T-helper 2 cell (primary cell): ENCODE results near the gene MRPL19.
A peak's percentile ranks its signal among the peaks of the same experiment; 100 is the strongest.
"Not testable (repeated sequence)": the region's sequence is repeated elsewhere in the genome, so short reads cannot be mapped to it uniquely, and the experiment has no call there.

Experiments used
- DNase-seq, 5 experiments: peaks; one replicate each; pipeline versions ENCODE4 v3.0.0 to v3.0.0-alpha.2; 2012 to 2022

Gene MRPL19

GRCh38 chr2:75675908-75676307 is 29.3 kb downstream of the MRPL19 start:
- DNase-seq = no peak

GRCh38 chr2:75676464-75676863 is 29.9 kb downstream of the MRPL19 start:
- DNase-seq = peak in 1 of 5 experiments; percentile 35

DNA sequence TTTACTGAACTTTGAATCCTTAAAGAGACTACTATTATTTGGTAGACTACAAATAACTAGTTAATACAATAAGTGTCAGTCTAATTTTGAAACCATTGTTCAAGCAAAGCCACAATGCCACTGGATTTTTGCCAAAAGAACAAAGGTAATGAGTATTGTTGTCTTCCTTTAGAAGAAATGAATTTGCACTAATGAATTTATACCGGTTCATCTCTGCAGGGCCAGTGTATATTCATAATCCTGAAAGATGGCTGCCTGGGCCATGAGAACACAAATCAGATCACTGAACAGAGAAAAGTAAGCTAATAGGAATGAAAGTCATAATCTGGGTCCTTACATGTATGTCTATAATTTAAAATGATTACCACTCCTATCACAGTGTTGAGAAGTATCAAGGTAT is 33.0 kb downstream of the MRPL19 start:
- no peak for DNase-seq

- DNase-seq = no peak
Observed at GRCh38 chr2:75680402-75680801, 33.8 kb downstream of the MRPL19 start.

DNA sequence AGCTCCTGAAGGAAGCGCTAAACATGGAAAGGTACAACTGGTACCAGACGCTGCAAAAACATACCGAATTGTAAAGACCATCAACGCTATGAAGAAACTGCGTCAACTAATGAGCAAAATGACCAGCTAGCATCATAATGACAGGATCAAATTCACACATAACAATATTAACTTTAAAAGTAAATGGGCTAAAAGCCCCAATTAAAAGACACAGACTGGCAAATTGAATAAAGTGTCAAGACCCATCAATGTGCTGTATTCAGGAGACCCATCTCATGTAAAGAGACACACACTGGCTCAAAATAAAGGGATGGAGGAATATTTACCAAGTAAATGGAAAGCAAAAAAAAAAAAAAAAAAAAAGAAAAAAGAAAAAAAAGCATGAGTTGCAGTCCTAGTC is 36.8 kb downstream of the MRPL19 start:
- not testable (repeated sequence) for DNase-seq

DNA sequence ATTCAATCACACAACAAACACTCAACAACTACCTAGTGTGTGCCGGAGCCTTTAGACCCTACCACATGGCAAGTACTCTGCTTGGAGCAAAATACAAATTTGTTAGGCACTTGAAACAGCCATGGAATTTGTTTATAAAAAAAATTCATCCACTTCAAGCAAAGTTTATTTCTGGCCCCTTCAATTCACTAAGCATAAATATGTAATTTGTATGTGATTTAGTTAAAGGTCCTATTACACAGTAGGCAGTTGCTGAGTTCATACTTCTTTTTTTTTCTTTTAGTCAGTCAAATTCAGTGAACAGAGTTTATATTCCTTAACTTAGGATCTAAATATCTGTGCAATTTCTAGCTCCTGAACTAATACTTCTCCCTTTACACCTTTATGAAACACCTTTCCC is 41.6 kb downstream of the MRPL19 start:
- DNase-seq = no peak

- no peak for DNase-seq
Observed at GRCh38 chr2:75698918-75699317, 52.3 kb downstream of the MRPL19 start.

- no peak for DNase-seq
Observed at GRCh38 chr2:75702593-75702992, 56.0 kb downstream of the MRPL19 start.

DNA sequence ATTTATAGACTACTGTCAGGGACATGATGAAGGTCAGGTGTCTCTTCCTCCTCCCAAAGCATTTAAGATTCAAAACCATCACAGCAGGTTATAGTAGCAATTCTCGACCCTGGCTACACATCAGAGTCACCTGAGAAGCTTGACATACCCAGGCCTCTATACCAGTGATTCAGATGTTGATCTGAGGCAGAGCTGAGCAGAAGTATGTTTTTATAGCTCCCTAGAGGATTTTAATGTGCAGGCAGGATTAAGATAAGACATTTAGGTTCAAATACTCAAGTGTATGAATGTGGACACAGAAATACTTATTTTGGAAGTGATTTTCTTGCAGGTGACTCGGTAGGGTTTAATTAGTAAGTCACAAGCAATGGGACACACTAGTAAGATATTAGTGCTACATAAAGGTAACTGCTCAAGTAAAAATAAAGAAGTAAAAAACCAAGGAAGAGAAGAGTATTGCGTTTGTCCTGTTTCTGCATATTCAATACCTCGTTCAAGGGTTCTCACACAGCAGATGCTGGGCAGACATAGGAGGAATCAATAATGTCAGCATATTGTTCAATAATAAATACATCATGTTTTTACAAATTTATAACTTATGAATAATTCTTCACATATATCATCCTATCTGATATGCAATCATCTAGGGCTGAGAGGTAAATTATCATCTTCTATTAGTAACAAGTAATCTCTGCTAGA is 57.2 kb downstream of the MRPL19 start:
- no peak for DNase-seq

DNA sequence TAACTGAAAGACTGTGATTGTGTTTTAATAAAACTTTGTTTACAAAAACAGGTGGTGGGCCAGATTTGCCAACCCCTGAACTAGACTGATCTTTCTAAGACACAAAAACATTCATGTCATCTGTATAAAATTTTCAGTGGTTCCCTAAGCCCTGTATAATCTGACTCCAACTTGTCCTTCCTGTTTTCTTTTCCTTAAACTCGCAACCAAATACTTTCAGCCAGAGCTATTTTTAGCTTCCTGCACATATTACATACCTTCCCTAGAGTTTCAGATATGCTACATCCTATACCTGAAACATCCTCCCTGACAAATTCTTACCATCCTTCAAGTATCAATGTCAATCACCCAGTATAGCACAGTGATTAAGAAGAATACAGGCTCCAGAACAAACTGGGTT is 59.3 kb downstream of the MRPL19 start:
- no peak for DNase-seq

- DNase-seq = no peak
Observed at GRCh38 chr2:75707901-75708300, 61.3 kb downstream of the MRPL19 start.

DNA sequence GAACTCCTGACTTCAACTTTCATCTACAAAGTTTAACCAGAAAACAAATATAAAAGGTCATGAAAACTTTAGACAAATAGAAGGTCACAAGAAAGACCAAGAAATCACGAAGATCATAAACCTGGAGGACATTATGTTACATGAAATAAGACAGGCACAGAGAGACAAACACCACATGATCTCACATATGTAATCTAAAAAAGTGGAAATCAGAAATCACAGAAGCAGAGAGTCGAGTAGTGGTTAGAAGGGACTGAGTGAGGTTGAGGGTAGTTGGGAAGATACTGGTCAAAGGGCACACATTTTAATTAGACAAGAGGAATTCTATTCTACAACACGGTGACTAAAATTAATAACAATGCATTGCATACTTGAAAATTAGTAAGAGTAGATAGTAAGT is 62.7 kb downstream of the MRPL19 start:
- no peak for DNase-seq

DNA sequence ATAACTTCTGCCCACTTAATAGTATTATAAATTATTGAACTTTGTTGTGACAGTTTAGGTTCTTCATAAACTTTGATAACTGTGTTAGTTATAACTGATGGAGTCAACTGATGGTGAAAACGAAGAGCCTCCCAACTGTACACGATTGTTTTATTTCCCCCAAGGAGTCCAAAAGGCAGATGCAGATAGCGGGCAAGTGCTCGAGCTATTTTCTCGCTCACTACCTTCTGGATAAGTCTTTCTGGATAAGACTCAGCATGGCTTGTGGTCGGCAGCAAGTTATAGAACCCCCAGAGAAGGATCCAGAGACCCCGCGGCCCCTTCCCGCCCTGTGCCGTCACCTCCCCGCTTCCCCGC is 63.6 kb downstream of the MRPL19 start:
- no peak for DNase-seq

- DNase-seq = peak; percentile 57 to 91 (median 75)
Observed at GRCh38 chr2:75710577-75711253, 64.1 kb downstream of the MRPL19 start, which contains the start of gene GCFC2. GCFC2 (minus strand) TSS chr2:75710915; CDS start chr2:75710855, 60 bp downstream.

- not testable (repeated sequence) for DNase-seq
Observed at GRCh38 chr2:75711590-75711989, 65.0 kb downstream of the MRPL19 start.

- no peak for DNase-seq
Observed at GRCh38 chr2:75716406-75716805, 69.8 kb downstream of the MRPL19 start.

GRCh38 chr2:75719616-75720015 is 73.0 kb downstream of the MRPL19 start:
- no peak for DNase-seq

DNA sequence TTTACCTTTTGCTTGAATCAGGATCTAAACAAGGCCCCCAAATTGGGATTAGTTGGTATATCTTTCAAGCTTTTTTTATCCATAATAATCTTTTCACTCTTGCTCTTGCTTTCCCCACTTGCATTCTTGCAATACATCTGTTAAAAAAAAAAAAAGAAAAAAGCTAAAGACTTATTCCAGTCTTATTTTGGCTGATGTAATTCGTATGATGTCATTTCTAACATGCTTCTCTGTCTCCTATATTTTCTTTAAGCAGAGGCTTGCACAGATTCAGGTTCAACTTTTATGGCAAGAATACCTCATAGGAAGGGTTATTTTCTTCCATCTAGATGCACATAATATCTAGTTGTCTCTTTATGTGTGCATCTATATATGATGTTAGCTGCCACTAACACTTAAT is 73.9 kb downstream of the MRPL19 start:
- DNase-seq = no peak

DNA sequence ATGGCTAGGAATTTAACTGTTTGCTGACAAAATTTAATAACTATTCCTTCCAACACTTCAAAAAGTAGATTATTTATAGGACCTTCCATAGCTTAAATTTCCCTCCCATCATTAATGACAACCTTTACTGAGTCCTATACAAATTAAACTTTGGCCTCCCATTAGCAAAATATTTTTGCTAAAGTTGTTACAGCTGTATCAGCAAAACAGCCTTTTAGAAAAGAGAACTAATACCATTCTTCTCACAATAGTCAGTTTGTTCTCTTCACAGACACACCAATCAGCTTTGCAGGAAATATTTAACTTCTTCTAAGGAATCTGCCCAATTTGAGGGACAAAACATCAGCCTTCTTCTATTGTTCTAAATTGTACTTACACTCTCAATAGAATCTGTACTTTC is 76.1 kb downstream of the MRPL19 start:
- DNase-seq = no peak

DNA sequence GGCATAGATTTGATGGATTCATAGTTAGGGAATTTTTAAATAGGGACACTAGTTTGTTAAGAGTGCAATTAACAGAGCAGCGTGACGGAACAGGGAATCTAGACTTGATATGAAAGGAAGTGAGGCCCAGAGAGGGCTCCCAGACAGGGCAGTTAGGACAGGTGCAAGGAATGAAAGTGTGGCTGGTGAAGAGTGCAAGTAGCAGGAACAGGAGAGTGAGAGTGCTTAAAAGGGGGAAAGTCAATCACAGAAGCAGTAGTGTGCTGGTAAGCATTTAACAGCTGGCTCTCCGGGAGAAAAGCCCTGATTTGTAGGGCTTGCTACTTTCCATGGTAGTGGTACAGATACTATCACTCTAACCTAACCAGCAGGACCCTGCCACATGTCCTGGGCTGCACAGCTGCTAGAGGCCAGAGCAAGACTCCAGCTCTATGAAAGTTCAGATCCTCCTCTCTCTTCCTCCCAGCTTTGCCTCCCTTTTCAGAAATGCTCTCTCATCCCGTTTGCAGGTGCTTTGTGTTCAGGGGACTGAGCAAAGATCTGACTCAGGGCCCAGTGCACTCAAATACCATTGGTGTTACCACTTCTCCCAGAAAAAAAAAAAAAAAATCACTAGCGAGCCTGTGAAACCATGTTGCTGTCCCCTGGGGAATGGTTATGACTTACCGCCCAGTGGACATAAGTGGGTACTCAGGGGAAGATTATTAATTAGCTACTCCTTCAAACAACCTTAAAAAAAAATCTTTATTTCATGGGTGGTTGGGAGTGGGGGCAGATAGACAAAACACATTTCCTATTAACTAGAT is 82.2 kb downstream of the MRPL19 start:
- DNase-seq = no peak

DNA sequence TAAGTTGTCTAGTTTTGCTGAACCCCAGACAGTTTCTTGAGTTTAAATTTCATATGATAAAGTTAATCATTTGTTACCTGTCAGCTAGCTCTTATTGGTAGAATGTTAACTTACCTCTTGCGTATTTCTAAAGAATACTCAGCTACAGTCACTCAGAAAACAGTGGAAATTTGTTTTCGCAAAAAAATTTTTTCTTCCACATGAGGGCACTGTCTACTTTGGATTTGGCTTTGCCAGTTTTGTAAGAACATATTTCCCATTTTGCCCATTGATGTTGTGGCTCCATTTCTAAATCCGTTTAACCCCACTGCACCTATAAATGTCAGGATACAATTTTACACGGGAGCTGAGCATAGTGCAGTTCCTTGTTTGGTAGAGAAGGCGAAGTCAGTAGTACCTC is 83.3 kb downstream of the MRPL19 start:
- no peak for DNase-seq

GRCh38 chr2:75736276-75736675 is 89.7 kb downstream of the MRPL19 start:
- no peak for DNase-seq

GRCh38 chr2:75737961-75738360 is 91.4 kb downstream of the MRPL19 start:
- no peak for DNase-seq
